GM12872 (cell line): ENCODE data around the gene PODN.

ENCODE experiments used
- TF ChIP-seq, protein P1 (sequence below): IDR thresholded peaks from 3 replicates; pipeline ENCODE4 v1.5.1; 2011; ENCODE audit warnings: low read depth, mild to moderate bottlenecking, low read length, moderate library complexity; ENCODE audit not compliant: insufficient read depth

Gene PODN

GRCh38 chr1:53023546-53023945 is 38.5 kb upstream of the PODN start:
- TF ChIP-seq, protein P1, sequence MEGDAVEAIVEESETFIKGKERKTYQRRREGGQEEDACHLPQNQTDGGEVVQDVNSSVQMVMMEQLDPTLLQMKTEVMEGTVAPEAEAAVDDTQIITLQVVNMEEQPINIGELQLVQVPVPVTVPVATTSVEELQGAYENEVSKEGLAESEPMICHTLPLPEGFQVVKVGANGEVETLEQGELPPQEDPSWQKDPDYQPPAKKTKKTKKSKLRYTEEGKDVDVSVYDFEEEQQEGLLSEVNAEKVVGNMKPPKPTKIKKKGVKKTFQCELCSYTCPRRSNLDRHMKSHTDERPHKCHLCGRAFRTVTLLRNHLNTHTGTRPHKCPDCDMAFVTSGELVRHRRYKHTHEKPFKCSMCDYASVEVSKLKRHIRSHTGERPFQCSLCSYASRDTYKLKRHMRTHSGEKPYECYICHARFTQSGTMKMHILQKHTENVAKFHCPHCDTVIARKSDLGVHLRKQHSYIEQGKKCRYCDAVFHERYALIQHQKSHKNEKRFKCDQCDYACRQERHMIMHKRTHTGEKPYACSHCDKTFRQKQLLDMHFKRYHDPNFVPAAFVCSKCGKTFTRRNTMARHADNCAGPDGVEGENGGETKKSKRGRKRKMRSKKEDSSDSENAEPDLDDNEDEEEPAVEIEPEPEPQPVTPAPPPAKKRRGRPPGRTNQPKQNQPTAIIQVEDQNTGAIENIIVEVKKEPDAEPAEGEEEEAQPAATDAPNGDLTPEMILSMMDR = no peak

GRCh38 chr1:53024117-53024516 is 37.9 kb upstream of the PODN start:
- TF ChIP-seq, protein P1 = no peak

DNA sequence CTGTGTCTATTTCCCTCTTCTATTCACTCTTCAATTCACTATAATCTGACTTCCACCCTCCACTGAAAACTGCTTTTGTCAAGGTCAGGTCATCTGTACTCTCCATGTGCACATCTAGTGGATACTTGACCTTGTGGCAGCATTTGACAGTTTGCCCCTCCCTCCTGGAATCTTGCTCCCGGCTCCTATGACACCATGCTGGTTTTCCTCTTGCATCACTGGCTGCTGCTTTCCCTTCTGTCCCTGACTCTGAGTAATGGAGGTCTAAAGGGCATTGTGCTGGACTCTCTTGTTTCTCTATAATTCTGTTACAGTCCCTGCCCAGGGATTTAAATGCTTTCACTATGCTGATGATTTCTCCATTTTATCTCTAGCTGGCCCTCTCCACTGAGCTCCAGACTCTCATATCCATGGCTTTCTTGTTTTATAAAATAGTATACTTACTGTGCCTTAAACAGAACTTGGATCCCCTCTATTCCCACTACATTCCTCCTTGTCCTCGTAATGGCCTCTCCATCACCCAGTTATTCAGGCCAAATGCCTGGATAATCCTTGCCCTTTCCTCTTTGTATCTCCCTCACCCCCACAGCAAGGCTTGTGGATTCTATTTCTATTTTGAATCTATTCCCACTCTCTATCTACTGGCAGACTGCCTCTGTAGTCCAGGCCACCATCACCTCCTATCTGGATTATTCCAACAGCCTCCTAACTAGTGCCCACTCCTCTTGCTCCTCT is 36.8 kb upstream of the PODN start:
- TF ChIP-seq, protein P1 = no peak

DNA sequence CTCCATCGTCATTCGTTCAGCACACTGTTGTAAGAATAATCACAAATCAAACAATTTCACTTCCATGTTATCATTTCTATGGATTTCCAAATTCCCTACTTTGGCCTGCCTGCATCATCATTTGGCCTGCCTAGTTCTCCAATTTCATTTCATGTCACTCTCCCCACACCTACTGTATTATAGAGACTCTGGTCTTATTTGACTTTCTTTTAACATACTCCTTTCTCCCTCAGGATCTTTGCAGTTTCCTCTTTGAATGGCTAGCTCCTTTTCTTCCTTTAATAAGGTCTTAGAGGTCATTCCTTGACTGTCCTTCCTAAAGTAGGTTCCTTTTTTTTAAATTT is 36.3 kb upstream of the PODN start:
- TF ChIP-seq, protein P1 = no peak

- TF ChIP-seq, protein P1 = no peak
Observed at GRCh38 chr1:53026254-53026653, 35.8 kb upstream of the PODN start.

DNA sequence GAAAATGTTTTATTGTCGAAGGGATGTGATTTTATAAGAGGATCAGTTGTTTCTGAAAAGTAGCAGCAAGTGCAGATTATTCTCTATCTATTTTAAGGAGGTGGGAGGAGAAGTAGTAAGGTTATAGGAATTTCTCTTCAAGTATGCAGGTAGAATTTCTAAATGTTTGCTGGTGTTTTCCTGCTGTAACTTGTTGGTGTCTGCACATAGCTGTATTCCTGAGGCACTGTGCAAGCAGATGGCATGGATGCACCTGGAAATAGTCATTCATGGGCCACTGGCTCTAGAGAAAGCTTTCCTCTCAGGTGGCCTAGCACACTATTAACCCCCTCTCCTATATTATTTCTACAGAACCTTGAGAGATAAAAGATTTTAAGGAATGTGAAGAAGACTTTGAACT is 30.3 kb upstream of the PODN start:
- TF ChIP-seq, protein P1 = no peak

- TF ChIP-seq, protein P1 = no peak
Observed at GRCh38 chr1:53037159-53037558, 24.9 kb upstream of the PODN start.
